Ovary (tissue), 3 donors: ENCODE results near the gene RSPH3.

ENCODE experiments used
- CTCF ChIP-seq, 3 donors: fragments of 450-650 bp in 2 of 3; fragments of 200-600 bp in 1 of 3; IDR thresholded peaks; one replicate each; pipeline versions ENCODE4 v1.5.1 to v1.8.0; 2016 to 2022; ENCODE audit warnings: antibody characterized with exemption in 3 of 3, mild to moderate bottlenecking in 1 of 3
- POLR2A ChIP-seq: fragments of 450-650 bp; IDR thresholded peaks from one replicate; pipeline ENCODE4 v1.6.1; 2017; ENCODE audit warnings: antibody characterized with exemption, mild to moderate bottlenecking, moderate library complexity
- donor health status: DM: no; HTN: no; CAD: no.

DNA sequence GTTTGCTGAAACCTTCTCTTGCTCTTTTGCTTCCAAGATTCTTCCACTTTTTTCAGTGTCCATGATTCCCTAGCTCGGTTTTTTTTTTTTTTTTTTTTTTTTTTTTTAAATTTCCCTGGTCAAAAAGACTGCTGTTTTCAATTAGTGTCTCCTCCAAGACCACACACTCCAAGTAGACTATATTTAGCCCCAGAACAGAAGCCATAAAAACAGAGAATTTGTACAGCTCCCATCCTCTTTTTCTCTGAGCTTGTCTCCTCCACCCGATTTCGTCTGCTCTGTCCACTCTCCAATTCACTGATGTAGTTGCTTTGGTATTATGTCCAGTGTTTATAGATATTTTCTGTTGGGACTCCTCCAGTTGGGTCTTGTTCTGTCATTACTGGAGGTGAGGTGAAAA, 37.6 kb downstream of the RSPH3 start:
- TF ChIP-seq CTCF (IDR thresholded peaks at IDR 0.05) (no peak), POLR2A (no peak)
